AG09319 (cell line): ENCODE results near the gene USP22.

Experiments used
- DNase-seq: peaks from one replicate; pipeline ENCODE4 v3.0.0-alpha.2; 2010; ENCODE audit warnings: low read depth; ENCODE audit errors: extremely low read depth
- TF ChIP-seq, protein P1 (sequence below): IDR thresholded peaks from 2 replicates; pipeline ENCODE4 v1.5.1; 2011; ENCODE audit warnings: low read depth, mild to moderate bottlenecking, inconsistent platforms, low read length, moderate library complexity

The USP22 gene

DNA sequence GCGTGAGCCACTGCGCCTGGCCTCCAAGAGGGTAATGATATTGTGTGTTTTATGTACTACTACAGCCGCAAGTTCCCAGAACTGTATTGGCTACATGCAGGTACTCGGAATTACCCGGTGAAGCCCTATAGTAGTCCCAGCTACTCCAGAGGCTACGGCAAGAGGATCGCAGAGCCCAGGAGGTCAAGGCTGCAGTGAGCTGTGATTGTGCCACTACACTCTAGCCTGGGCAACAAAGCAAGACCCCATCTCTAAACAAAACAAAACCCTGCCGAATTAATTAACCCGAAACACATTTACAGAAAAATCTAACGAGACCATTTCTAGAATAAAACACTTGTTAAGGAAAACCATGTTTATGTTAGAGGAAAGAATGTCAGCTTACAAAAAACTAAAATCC, 2.2 kb upstream of the USP22 start:
- DNase-seq = no peak

DNA sequence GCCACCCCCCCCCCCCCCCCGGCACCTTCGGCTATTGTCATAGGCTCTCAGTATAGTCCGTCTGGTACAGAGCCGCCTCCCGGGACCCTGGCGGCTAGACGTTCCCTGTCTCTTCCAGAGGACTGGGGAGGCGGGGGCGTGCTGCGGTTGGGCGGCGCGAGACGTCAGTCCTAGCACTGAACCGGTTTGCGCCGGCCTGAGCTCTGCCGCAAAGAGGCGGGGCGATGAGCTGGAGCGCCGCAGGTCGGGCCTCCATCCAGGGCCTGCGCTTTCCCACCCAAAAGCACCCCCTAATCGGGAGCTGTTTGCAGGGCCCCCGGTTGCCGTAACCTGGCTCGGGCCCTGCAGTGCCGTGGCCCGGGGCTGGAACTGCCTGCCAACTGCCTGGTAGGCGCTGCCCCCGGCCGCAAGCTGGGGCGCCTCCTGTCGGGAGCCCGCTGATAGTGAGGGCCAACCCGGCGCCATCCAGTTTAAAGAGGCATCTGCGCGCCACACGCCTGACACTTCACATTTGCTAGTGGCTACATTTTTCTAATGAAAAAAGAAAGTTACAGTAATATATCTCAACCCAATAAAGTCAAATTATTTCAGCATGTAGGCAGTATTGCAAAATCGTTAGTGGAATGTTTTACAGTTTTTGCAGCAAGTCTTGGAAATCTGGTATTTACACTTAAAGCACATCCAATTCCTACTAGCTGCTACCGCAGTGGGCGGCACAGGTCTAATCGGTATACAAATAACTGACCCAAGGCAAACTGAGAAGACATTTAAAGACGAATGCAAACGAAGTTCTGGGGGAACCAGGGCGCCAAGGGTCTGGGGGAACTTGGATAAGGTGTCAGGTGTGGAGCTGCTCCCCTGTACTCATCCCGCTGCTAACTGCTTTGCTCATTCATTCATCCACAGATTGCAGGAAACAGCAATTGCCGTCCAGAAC, 753 bp upstream of the USP22 start:
- TF ChIP-seq, protein P1, sequence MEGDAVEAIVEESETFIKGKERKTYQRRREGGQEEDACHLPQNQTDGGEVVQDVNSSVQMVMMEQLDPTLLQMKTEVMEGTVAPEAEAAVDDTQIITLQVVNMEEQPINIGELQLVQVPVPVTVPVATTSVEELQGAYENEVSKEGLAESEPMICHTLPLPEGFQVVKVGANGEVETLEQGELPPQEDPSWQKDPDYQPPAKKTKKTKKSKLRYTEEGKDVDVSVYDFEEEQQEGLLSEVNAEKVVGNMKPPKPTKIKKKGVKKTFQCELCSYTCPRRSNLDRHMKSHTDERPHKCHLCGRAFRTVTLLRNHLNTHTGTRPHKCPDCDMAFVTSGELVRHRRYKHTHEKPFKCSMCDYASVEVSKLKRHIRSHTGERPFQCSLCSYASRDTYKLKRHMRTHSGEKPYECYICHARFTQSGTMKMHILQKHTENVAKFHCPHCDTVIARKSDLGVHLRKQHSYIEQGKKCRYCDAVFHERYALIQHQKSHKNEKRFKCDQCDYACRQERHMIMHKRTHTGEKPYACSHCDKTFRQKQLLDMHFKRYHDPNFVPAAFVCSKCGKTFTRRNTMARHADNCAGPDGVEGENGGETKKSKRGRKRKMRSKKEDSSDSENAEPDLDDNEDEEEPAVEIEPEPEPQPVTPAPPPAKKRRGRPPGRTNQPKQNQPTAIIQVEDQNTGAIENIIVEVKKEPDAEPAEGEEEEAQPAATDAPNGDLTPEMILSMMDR = peak; percentile 92
- peak; percentile 97 for DNase-seq

More for the DNA sequence above, 2.2 kb upstream of the USP22 start:
- TF ChIP-seq, protein P1 = no peak

DNA sequence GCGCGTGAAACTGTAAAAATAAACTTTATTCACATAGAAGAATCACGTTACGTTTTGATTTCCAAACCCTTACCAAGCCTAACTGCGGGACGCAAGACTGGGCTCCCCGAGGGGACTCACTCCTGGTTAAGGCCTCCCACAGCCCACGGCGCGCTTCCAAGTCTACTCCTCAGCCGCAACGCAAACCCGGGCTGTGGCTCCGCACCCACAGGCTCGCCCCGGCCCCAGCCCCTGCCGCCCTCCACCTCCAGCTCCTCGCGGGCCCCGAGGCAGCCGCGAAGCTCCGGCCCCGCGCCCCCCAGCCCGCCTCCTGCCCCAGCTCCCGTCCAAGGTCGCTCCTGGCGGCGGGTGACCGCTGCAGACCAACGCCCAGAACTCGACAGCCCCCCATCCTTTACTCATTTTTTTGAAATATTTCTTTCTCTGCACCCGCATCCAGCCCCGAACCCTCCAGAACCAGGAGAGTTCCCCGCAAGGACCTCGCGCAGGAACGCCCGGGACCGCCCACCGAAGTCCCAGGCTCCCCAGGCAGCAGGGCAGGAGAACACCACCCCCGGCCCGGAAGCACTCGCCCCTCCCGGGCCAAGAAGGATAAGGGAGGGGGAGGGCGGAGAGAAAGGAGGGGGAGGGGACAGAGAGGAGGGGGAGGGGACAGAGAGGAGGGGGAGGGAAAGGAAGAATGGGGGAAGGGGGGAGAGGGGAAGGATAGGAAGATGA, 912 bp downstream of the USP22 start:
- TF ChIP-seq, protein P1 = no peak

DNA sequence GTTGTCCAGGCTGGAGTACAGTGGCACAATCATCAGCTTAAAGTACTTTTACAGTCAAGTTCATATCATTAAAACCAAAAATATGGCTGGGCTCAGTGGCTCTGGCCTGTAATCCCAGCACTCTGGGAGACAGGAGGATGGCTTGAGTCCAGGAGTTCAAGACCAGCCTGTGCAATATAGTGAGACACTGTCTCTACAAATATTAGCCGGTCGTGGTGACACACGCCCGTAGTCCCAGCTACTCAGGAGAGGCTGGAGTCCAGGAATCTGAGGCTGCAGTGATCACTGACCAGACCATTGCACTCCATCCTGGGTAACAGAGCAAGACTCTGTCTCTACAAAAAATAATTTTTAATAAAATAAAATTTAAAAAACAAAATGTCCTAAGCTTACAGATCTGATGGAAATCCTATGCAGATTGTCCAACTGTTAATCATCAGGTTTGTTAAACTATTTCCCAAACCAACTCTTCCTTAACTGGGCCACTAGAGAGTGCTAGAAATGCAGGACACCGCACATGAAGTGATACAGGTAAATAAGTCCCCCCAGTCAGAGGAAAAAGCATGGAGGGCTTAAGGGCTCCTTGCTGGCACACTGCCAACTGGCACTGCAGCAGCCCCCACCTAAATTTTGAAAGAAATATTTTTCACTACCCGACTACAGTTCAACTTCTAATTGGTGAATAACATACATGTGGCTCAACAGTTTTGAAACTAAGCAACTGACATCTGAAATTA, 2.8 kb downstream of the USP22 start:
- no peak for DNase-seq
- TF ChIP-seq, protein P1 = peak; percentile 33

More for the DNA sequence above, 912 bp downstream of the USP22 start:
- DNase-seq = peak; percentile 48

DNA sequence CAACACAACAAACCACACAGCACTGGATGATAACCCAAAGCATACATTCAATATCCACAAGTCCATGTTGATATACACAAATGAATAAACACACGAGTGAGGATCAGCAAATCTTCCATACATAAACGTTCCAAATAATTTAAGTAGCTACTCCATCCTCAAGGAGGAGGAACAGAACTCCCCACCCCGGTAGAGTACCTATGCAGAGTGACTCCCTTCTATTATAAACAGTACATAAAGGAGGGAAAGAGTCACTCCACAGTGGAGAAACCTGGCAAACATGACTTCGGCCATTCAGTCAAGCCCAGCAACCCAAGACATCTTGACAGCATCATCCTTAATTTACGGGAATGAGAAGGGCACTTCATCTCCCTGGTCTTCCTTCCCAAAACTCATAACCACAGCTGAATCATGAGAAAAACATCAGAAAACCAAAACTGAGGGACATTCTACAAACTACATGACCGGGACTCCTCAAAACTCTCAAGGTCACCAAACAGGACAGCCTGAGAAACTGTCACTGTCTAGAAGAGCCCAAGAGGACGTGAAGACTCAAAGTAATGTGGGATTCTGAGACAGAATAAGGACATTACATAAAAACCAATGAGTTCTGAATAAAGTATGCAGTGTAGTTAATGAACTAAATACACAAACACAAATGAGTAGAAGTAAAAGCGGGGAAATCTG, 5.6 kb downstream of the USP22 start:
- no peak for DNase-seq
- TF ChIP-seq, protein P1 = no peak

DNA sequence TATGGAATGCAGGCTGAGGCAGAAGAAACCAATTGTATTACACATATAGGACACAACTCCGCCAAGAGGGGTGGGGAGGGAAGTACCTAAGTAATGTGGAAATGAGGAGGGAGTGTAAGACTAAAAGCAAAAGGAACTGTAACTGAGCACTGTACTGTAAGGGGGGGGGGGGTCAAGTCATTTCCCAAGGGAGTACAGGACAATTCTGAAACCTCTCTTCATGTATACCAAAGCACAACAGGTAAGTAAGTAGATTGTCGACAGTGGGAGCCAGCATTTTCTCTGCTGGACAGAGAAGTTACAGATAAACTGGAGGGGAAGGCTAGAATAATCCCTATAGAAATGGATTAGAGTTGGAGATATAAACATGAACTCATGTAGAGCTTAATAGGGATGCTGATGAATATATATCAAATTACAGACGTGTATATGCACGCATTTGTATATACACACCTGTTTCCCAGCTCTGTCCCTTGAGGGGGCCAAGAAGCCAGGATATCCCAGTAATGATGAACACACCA, 6.4 kb downstream of the USP22 start:
- no peak for DNase-seq
- TF ChIP-seq, protein P1 = no peak
